Islet of Langerhans (tissue), 1 donor: ENCODE data around the gene TLR9.
"Not testable (repeated sequence)": the region's sequence is repeated elsewhere in the genome, so short reads cannot be mapped to it uniquely, and the experiment has no call there.

Experiments used
- FAIRE-seq: peaks from one replicate; lab custom pipeline; 2011; peaks lifted over from hg19 to GRCh38; lab: Jason Lieb, UNC

The TLR9 gene

DNA sequence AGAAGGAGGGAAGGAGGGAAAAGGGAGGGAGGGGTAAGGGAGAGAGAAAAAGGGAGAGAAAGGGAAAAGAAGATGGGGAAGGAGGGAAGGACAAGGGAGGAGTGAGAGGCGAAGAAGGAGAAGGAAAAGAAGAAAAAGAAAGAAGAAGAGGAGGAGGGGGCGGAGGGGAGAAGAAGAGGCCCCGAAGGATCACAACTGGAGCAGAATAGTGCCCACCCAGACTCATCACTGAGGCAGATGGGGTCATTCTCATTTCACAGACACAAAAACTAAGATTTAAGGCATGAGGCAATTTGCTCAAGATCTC lies 30.2 kb downstream of the TLR9 start:
- no peak for FAIRE-seq

GRCh38 chr3:52194485-52195290 lies 30.8 kb downstream of the TLR9 start:
- FAIRE-seq = no peak

DNA sequence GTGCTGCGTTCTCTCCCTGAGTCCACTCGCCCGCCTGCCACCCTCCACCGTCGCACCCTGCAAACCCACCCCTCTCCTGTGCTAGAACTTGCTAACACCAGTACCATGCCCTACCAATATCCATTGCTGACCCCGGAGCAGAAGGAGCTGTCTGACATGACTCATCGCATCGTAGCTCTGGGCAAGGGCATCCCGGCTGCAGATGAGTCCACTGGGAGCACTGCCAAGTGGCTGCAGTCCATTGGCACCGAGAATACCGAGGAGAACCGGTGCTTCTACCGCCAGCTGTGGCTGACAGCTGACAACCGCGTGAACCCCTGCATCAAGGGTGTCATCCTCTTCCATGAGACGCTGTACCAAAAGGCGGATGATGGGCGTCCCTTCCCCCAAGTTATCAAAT lies 32.4 kb downstream of the TLR9 start:
- FAIRE-seq = no peak

GRCh38 chr3:52191663-52192062 lies 33.8 kb downstream of the TLR9 start:
- no peak for FAIRE-seq

DNA sequence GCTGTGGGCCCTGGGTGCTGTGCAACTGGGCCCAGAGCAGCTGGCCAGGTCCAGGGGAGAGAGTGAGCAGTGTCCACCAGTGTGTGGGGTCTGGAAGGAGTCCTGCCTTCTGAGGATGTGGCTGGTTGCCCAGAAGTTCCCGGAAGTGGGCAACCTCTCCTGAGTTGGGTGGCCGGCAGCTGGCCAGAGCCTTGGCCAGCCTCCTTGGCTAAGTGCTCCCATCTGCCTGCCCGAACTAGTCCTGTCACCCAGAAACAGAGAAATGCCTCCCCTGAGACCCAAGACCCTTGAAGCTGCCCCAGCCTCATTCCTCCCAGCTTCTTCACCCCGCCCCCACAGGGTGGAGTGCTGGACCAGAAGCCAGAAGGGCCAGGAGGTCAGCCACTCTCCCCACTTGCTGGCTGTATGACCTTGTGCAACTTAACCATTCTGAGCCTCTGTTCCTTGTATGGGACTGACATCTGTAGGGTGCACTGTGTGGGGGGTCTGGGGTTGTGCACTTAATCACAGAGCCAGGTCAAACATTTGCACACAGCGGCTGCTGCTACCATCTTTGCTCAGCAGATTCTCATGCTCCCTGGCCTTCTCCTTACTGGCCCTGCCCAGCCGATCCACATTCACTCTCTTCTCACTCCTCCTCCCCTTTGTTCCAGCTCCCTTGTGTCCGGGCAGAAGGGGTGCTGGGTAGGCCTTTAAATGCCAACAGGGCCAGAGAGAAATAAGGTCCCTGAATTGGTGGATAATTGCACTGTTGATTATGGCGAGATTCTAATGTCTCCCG lies 35.0 kb downstream of the TLR9 start:
- no peak for FAIRE-seq

- FAIRE-seq = no peak
Observed at GRCh38 chr3:52188556-52188955, 36.9 kb downstream of the TLR9 start.

GRCh38 chr3:52186729-52187128 lies 38.7 kb downstream of the TLR9 start:
- no peak for FAIRE-seq

- FAIRE-seq = no peak
Observed at GRCh38 chr3:52185837-52186236, 39.6 kb downstream of the TLR9 start.

- FAIRE-seq = no peak
Observed at GRCh38 chr3:52185311-52185710, 40.1 kb downstream of the TLR9 start.

DNA sequence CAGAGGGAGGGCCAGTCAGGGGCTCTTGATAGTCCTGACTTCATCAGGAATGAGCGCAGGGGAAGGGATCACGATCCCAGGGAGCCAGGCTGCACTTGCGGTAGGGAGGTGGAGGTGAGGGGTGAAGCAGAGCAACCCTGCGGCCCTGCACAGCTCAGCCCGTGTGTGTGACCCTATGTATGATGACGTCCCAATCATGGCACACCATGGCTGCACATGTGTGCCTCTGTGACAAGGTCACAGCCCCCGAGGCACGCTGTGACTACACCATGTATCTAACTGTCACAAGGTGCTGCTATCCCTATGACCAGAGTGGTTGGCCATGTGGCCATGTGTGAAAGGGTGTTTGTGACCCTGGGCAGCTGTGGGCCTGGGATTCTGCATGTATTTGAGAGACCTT lies 40.8 kb downstream of the TLR9 start:
- FAIRE-seq = no peak

- no peak for FAIRE-seq
Observed at GRCh38 chr3:52183786-52184445, 41.5 kb downstream of the TLR9 start.

DNA sequence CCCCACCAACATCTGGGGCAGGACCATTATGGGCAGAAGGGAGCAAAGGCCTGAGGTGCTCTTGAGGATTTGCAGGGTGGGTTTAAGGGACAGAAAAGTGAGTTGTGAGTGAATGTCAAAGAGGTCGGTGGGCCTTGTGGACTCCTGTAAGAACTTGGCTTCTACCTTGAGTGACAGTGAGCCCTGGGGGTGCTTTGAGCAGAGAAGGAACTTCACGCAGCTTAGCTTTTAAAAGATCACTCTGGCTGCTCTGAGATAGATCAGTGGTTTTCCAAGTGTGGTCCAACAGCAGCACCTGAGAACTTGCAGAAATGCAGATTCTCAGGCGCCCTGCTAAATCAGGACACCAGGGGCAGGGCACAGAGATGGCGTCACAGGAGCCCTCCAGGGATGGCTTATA lies 42.8 kb downstream of the TLR9 start:
- no peak for FAIRE-seq

GRCh38 chr3:52182196-52182595 lies 43.2 kb downstream of the TLR9 start:
- no peak for FAIRE-seq

- no peak for FAIRE-seq
Observed at GRCh38 chr3:52181543-52181942, 43.9 kb downstream of the TLR9 start.

- FAIRE-seq = no peak
Observed at GRCh38 chr3:52178537-52178936, 46.9 kb downstream of the TLR9 start.

GRCh38 chr3:52178126-52178525 lies 47.3 kb downstream of the TLR9 start:
- FAIRE-seq = not testable (repeated sequence)

GRCh38 chr3:52177701-52178042 lies 47.8 kb downstream of the TLR9 start:
- FAIRE-seq = no peak

- FAIRE-seq = no peak
Observed at GRCh38 chr3:52176951-52177700, 48.3 kb downstream of the TLR9 start.

DNA sequence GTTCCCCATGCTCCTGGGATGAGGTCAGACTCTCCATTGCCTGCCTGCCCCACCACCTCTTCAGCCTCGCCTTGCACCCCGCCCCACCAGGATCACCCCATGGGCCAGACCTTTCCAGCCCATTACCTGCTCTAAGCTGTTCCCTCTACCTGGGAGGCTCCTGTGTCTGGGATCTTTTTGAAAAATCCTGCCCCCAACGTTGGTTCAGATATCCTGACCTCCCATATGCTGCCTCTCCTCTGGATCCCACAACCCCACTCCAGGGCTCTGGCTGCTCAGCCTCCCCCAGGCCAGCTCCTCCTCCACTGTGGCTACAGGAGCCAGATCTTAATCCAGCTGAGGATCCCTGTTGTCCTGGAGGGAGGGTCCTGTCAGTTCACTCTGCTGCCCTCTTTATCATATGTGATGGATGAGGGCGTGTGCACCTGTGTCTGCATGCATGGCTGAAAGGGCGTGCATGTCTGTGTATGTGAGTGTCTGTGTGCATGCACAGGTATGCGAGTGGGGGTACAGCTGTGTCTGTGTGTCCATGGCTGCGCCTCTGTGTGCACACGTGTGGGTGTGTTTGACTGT lies 49.2 kb downstream of the TLR9 start:
- no peak for FAIRE-seq

GRCh38 chr3:52175416-52176179 lies 49.8 kb downstream of the TLR9 start:
- no peak for FAIRE-seq

DNA sequence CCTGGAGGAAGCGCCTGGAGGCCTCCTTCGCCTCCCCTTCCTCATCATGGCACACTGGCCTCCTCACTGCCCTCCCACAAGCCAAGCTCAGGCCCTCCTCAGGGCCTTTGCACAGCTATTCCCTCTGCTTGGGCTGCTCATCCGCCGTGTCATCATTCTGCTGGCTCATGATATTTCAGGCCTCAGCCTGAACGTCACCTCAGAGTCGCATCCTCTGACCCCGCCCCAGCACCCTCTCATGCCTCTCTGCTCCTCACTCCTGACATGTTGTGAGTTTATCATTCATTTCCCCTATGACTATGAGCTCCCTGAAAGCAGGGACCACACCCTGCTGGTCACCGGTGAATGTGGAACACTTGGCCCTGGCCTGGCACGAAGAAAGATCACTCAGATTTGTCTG lies 50.5 kb downstream of the TLR9 start:
- FAIRE-seq = no peak

GRCh38 chr3:52173101-52173500 lies 52.3 kb downstream of the TLR9 start:
- no peak for FAIRE-seq
